Endothelial cell of umbilical vein (primary cell): Measurements from ENCODE around the gene SH3RF1. TPM values are rescaled to one million over a fixed set of nuclear protein-coding genes. Genes with fewer than 3 reads are reported as not detected.

Experiments used
- BruUV-seq: library from RNA; stranded (reverse); fragments of 400-500 nt; replicated peaks from 2 replicates; lab custom pipeline; 2021; lab: Mats Ljungman, UMichigan
- CTCF ChIA-PET: fragments of 300-600, 350-600 bp; sonication (Branson Sonifier 250); formaldehyde crosslinking; loops from one replicate; lab custom pipeline; 2021; ENCODE audit warnings: antibody characterized with exemption, inconsistent platforms; lab: Charles Lee
- POLR2A ChIA-PET: fragments of 300-600, 350-600 bp; sonication (Branson Sonifier 250); formaldehyde crosslinking; loops from one replicate; lab custom pipeline; 2021; ENCODE audit warnings: antibody characterized with exemption, inconsistent platforms; lab: Charles Lee
- DNase-seq: peaks from one replicate; pipeline ENCODE4 v3.0.0-alpha.2; 2011; ENCODE audit warnings: low read depth, low spot score
- FAIRE-seq: peaks from 2 replicates; lab custom pipeline; 2011; peaks lifted over from hg19 to GRCh38; lab: Jason Lieb, UNC
- H2AFZ ChIP-seq: 2 replicates; pipeline ENCODE4 v1.6.0; 2012; ENCODE audit warnings: low read depth, low read length, control low read depth, inconsistent platforms
- H3K27ac ChIP-seq: 2 replicates; pipeline ENCODE4 v1.5.1; 2011; ENCODE audit warnings: low read depth, mild to moderate bottlenecking, control low read depth, low read length, moderate library complexity; ENCODE audit not compliant: insufficient read depth
- H3K27me3 ChIP-seq, 2 experiments: 2 replicates each; pipeline versions ENCODE4 v1.6.0 to v1.6.1; 2011; ENCODE audit warnings: low read length in 2 of 2, mixed read lengths in 1 of 2; ENCODE audit not compliant: control insufficient read depth in 2 of 2, insufficient read depth in 2 of 2
- H3K36me3 ChIP-seq, 2 experiments: 2 replicates in 1 of 2; 3 replicates in 1 of 2; pipeline ENCODE4 v1.5.1; 2011; ENCODE audit warnings: low read length in 2 of 2, mild to moderate bottlenecking in 1 of 2, moderate library complexity in 1 of 2; ENCODE audit not compliant: control insufficient read depth in 2 of 2, insufficient read depth in 2 of 2; ENCODE audit errors: extremely low read depth in 1 of 2
- H3K4me1 ChIP-seq: 3 replicates; pipeline ENCODE4 v1.5.1; 2011; ENCODE audit warnings: mild to moderate bottlenecking, low read length; ENCODE audit not compliant: control insufficient read depth, insufficient read depth; ENCODE audit errors: extremely low read depth
- H3K4me2 ChIP-seq: 2 replicates; pipeline ENCODE4 v1.6.1; 2011; ENCODE audit warnings: low read length, control low read depth, mixed read lengths; ENCODE audit not compliant: insufficient read depth
- H3K4me3 ChIP-seq, 3 experiments: fragments of 200-600 bp in 1 of 3; sonication (generic), shearing (Covaris generic) in 1 of 3; replicated peaks in 1 of 3; 2 replicates each; pipeline ENCODE4 v1.5.1; 2011 to 2016; ENCODE audit warnings: control low read depth in 3 of 3, low read length in 3 of 3, mild to moderate bottlenecking in 2 of 3, inconsistent platforms in 1 of 3, low read depth in 1 of 3, moderate library complexity in 1 of 3; ENCODE audit not compliant: insufficient read depth in 1 of 3
- H3K79me2 ChIP-seq: 2 replicates; pipeline ENCODE4 v1.6.0; 2012; ENCODE audit warnings: low read length, inconsistent platforms; ENCODE audit not compliant: control insufficient read depth, insufficient read depth
- H3K9ac ChIP-seq: replicated peaks from 2 replicates; pipeline ENCODE3; 2011; ENCODE audit warnings: low read length, control low read depth; ENCODE audit not compliant: insufficient read depth; ENCODE audit errors: extremely low read depth
- H3K9me1 ChIP-seq: replicated peaks from 3 replicates; pipeline ENCODE4 v1.6.0; 2011; ENCODE audit warnings: mild to moderate bottlenecking, low read length; ENCODE audit not compliant: control insufficient read depth, insufficient read depth; ENCODE audit errors: extremely low read depth
- H3K9me3 ChIP-seq: replicated peaks from 2 replicates; pipeline ENCODE4 v1.5.1; 2012; ENCODE audit warnings: low read length, inconsistent platforms; ENCODE audit not compliant: control insufficient read depth, insufficient read depth
- H4K20me1 ChIP-seq: replicated peaks from 2 replicates; pipeline ENCODE3; 2011; ENCODE audit warnings: mild to moderate bottlenecking, low read length; ENCODE audit not compliant: control insufficient read depth, insufficient read depth; ENCODE audit errors: extremely low read depth
- CTCF ChIP-seq, 2 donors: IDR thresholded peaks; 1 replicate in 1 of 2; 2 replicates in 1 of 2; pipeline ENCODE4 v1.5.1; 2011; ENCODE audit warnings: low read length in 2 of 2, mild to moderate bottlenecking in 2 of 2, moderate library complexity in 2 of 2, control low read depth in 1 of 2, inconsistent platforms in 1 of 2, low read depth in 1 of 2; ENCODE audit not compliant: insufficient read depth in 1 of 2; ENCODE audit errors: extremely low read depth in 1 of 2
- EZH2 ChIP-seq: IDR thresholded peaks from 2 replicates; pipeline ENCODE4 v1.6.1; 2012; ENCODE audit warnings: borderline replicate concordance, low read depth, mild to moderate bottlenecking, moderate library complexity, low read length, inconsistent platforms; ENCODE audit not compliant: severe bottlenecking
- FOS ChIP-seq: IDR thresholded peaks from 2 replicates; pipeline ENCODE4 v1.6.1; 2011; ENCODE audit warnings: mild to moderate bottlenecking, low read length, moderate library complexity, borderline replicate concordance; ENCODE audit not compliant: insufficient read depth
- GATA2 ChIP-seq: IDR thresholded peaks from 2 replicates; pipeline ENCODE4 v1.7.0; 2011; ENCODE audit warnings: low read depth, mild to moderate bottlenecking, moderate library complexity, mixed read lengths, low read length; ENCODE audit not compliant: insufficient read length, insufficient read depth
- JUN ChIP-seq: IDR thresholded peaks from 2 replicates; pipeline ENCODE4 v1.6.1; 2011; ENCODE audit warnings: borderline replicate concordance, low read depth; ENCODE audit not compliant: insufficient read length, insufficient read depth
- MAX ChIP-seq: IDR thresholded peaks from 2 replicates; pipeline ENCODE4 v1.6.1; 2011; ENCODE audit not compliant: insufficient read depth, insufficient read length
- MYC ChIP-seq: IDR thresholded peaks from one replicate; pipeline ENCODE4 v1.6.1; 2011; ENCODE audit warnings: mild to moderate bottlenecking, low read depth, low read length
- POLR2A ChIP-seq: IDR thresholded peaks from 2 replicates; pipeline ENCODE4 v1.6.1; 2012; ENCODE audit warnings: low read depth, mild to moderate bottlenecking, control low read depth, low read length
- POLR2AphosphoS5 ChIP-seq: IDR thresholded peaks from 2 replicates; pipeline ENCODE4 v1.6.1; 2012; ENCODE audit warnings: low read depth, mild to moderate bottlenecking, control low read depth, low read length, moderate library complexity; ENCODE audit not compliant: insufficient read depth
- dilution Hi-C: fragments of 300-500 bp; cut with MboI; formaldehyde crosslinking; loops from one replicate; pipeline ENCODE4 v1.15.0; 2019; ENCODE audit warnings: low sequenced_read_pairs; ENCODE audit not compliant: extremely low pct_ligation_motif_present
- intact Hi-C: fragments of 100-400 bp; cut with micrococcal nuclease; formaldehyde crosslinking; loops from one replicate; pipeline ENCODE4 v1.10.0; 2022
- polyA plus RNA-seq, 4 experiments: library from polyadenylated mRNA; depleted of rRNA in 3 of 4; stranded (reverse) in 3 of 4; unstranded in 1 of 4; fragments of >200 nt; gene quantifications; 2 replicates each; pipeline versions ENCODE4 v1.2.1 to v1.2.3, GENCODE V29; 2011 to 2012; ENCODE audit warnings: missing spikeins in 1 of 4
- total RNA-seq: library from RNA; stranded (reverse); gene quantifications from 2 replicates; pipeline ENCODE4 v1.2.3, GENCODE V29; 2021

The SH3RF1 gene
- total and polyA plus RNA-seq, 2 donors (not counting 3 experiments of a cell fraction or from before 2014, with no cell fraction given): 16.2 to 24.9 TPM

- H3K36me3 ChIP-seq: no peaks in the 10 kb centered on the region
- dilution Hi-C loops (no loop called here), intact Hi-C loops (loop anchor here (5.0 kb wide), 1 partner anchor 95 kb away; no protein-coding TSS in a partner anchor)
- H3K4me1 ChIP-seq: peaks cover 85% of the 10 kb centered on the region
- H3K27ac ChIP-seq: peak overlapping the region; percentile 75
- H4K20me1 ChIP-seq: no peaks in the 10 kb centered on the region
- BruUV-seq: no TSS peak
- H3K9ac ChIP-seq: peak overlapping the region; percentile 25
- H3K9me3 ChIP-seq: no peaks in the 10 kb centered on the region
- peak; percentile 87 for DNase-seq
- no peak overlapping the region for H2AFZ ChIP-seq
- no peaks in the 10 kb centered on the region for H3K27me3 ChIP-seq
- TF ChIP-seq MAX (no peak), POLR2A (no peak), JUN (no peak), EZH2 (no peak), MYC (no peak), CTCF (IDR thresholded peaks at IDR 0.05; ENCODE audit: extremely low read depth in 1 of 2, insufficient read depth in 1 of 2, low read depth in 1 of 2, low read length in 2 of 2) (no peak), FOS (no peak), GATA2 (no peak), POLR2AphosphoS5 (no peak)
- no peaks in the 10 kb centered on the region for H3K9me1 ChIP-seq
- no peak overlapping the region for H3K4me3 ChIP-seq
- H3K79me2 ChIP-seq: peaks cover 89% of the 10 kb centered on the region
- no peak for FAIRE-seq
- H3K4me2 ChIP-seq: peak overlapping the region; percentile 47
- POLR2A ChIA-PET: no interaction called here
- CTCF ChIA-PET: interaction anchor here (0.8 to 6.3 kb wide), 5 partner anchors 14 to 250 kb away, joined by 3 to 31 read pairs (median 4); partner anchors contain the start of gene SH3RF1
These were observed 18.2 kb downstream of the SH3RF1 start for GRCh38 chr4:169252339-169253112.
